GM20000 (cell line): Measurements from ENCODE around the gene AHRR.

Experiments
- DNase-seq: peaks from one replicate; pipeline ENCODE4 v3.0.0; 2012; ENCODE audit warnings: low spot score
- CTCF ChIP-seq: IDR thresholded peaks from 2 replicates; pipeline ENCODE4 v1.5.1; 2012; ENCODE audit warnings: mild to moderate bottlenecking, control low read depth; ENCODE audit errors: extremely low read depth, missing control alignments

The AHRR gene

GRCh38 chr5:464446-464842, 142.9 kb downstream of the AHRR start:
- no peak for TF ChIP-seq CTCF
- no peak for DNase-seq

GRCh38 chr5:464843-465590, 143.5 kb downstream of the AHRR start:
- DNase-seq: no peak
- TF ChIP-seq CTCF: no peak

GRCh38 chr5:465591-466403, 144.3 kb downstream of the AHRR start:
- no peak for DNase-seq
- TF ChIP-seq CTCF: no peak

- no peak for TF ChIP-seq CTCF
- no peak for DNase-seq
These were observed 145.3 kb downstream of the AHRR start for GRCh38 chr5:466661-467310.

- TF ChIP-seq CTCF: no peak
These were observed 146.9 kb downstream of the AHRR start for GRCh38 chr5:468401-468800.

GRCh38 chr5:469752-470483, 148.4 kb downstream of the AHRR start:
- no peak for TF ChIP-seq CTCF
- DNase-seq: no peak

More at GRCh38 chr5:468401-468800, 146.9 kb downstream of the AHRR start:
- no peak for DNase-seq
